ENCODE data around the gene AUTS2. TPM values are rescaled to one million over a fixed set of nuclear protein-coding genes. Genes with fewer than 3 reads are reported as not detected.

AUTS2 gene
- total and polyA plus RNA-seq, 4 donors: 4.9 to 24.4 (median 7.0) TPM

- Histone ChIP-seq H3K27me3 (ENCODE audit: control insufficient read depth in 4 of 4, insufficient read depth in 4 of 4, low read length in 3 of 4) (no peaks in the 10 kb centered on the region), H3K4me1 (ENCODE audit: control insufficient read depth in 4 of 4, insufficient read depth in 4 of 4, low read length in 3 of 4) (no peaks in the 10 kb centered on the region), H3K27ac (ENCODE audit: low read depth in 1 of 2, low read length in 2 of 2) (no peak overlapping the region), H3K4me3 (ENCODE audit: low read depth in 1 of 3, low read length in 3 of 3) (no peak overlapping the region), H3K9ac (ENCODE audit: low read depth in 1 of 2, low read length in 2 of 2) (no peak overlapping the region), H3K9me3 (ENCODE audit: control insufficient read depth in 4 of 4, low read length in 3 of 4) (no peaks in the 10 kb centered on the region), H3K36me3 (ENCODE audit: control insufficient read depth in 4 of 4, insufficient read depth in 3 of 4, low read depth in 1 of 4, low read length in 3 of 4) (no peaks in the 10 kb centered on the region)
- DNase-seq (ENCODE audit: low spot score): no peak
- WGBS: 65% methylated on average over 3 of the region's 3 CpGs
- TF ChIP-seq EGR1 (IDR thresholded peaks at IDR 0.05; ENCODE audit: low read depth in 2 of 2) (no peak), RXRA (IDR thresholded peaks at IDR 0.05) (no peak), TAF1 (conservative IDR thresholded peaks at IDR 0.05) (no peak), HNF4A (conservative IDR thresholded peaks at IDR 0.05) (no peak), NR2F2 (IDR thresholded peaks at IDR 0.05) (peak; percentile 64), RAD21 (IDR thresholded peaks at IDR 0.05) (peak in 1 of 2 donors; percentile 27)
Observed at GRCh38 chr7:69643708-69644445, 45.6 kb downstream of the AUTS2 start.

GRCh38 chr7:69645683-69646082, 47.4 kb downstream of the AUTS2 start:
- H3K27me3 ChIP-seq (ENCODE audit: control insufficient read depth in 4 of 4, insufficient read depth in 4 of 4, low read length in 3 of 4): no peaks in the 10 kb centered on the region
- no peak for TF ChIP-seq FOXA2 (IDR thresholded peaks at IDR 0.05)
- no peak for TF ChIP-seq NR2F2 (IDR thresholded peaks at IDR 0.05)
- TF ChIP-seq ZBTB33 (IDR thresholded peaks at IDR 0.05): no peak
- TF ChIP-seq CTCF (IDR thresholded peaks at IDR 0.05; ENCODE audit: low read depth, low read length, missing input control): no peak
- no peak for TF ChIP-seq TAF1 (conservative IDR thresholded peaks at IDR 0.05)
- TF ChIP-seq GABPA (IDR thresholded peaks at IDR 0.05 in 1 of 2, conservative IDR thresholded peaks at IDR 0.05 in 1 of 2): no peak
- no peak for TF ChIP-seq HNF4G (IDR thresholded peaks at IDR 0.05)
- TF ChIP-seq EGR1 (IDR thresholded peaks at IDR 0.05; ENCODE audit: low read depth in 2 of 2): no peak
- no peak for TF ChIP-seq SP1 (IDR thresholded peaks at IDR 0.05)
- TF ChIP-seq YY1 (IDR thresholded peaks at IDR 0.05): no peak
- TF ChIP-seq JUND (IDR thresholded peaks at IDR 0.05): no peak
- no peak for TF ChIP-seq REST (IDR thresholded peaks at IDR 0.05)
- no peak for TF ChIP-seq ATF3 (IDR thresholded peaks at IDR 0.05)
- TF ChIP-seq RAD21 (IDR thresholded peaks at IDR 0.05): no peak
- TF ChIP-seq RXRA (IDR thresholded peaks at IDR 0.05): no peak
- no peak for TF ChIP-seq FOXA1 (IDR thresholded peaks at IDR 0.05)
- TF ChIP-seq HNF4A (conservative IDR thresholded peaks at IDR 0.05): no peak
- no peak for TF ChIP-seq MAX (IDR thresholded peaks at IDR 0.05)
- no peak overlapping the region for H3K27ac ChIP-seq (ENCODE audit: low read depth in 1 of 2, low read length in 2 of 2)
- H3K36me3 ChIP-seq (ENCODE audit: control insufficient read depth in 4 of 4, insufficient read depth in 3 of 4, low read depth in 1 of 4, low read length in 3 of 4): no peaks in the 10 kb centered on the region
- no peaks in the 10 kb centered on the region for H3K4me1 ChIP-seq (ENCODE audit: control insufficient read depth in 4 of 4, insufficient read depth in 4 of 4, low read length in 3 of 4)
- H3K9ac ChIP-seq (ENCODE audit: low read depth in 1 of 2, low read length in 2 of 2): no peak overlapping the region
- WGBS: 75% methylated on average over 4 of the region's 4 CpGs
- H3K9me3 ChIP-seq (ENCODE audit: control insufficient read depth in 4 of 4, low read length in 3 of 4): no peaks in the 10 kb centered on the region
- no peak for DNase-seq (ENCODE audit: low spot score)
- H3K4me3 ChIP-seq (ENCODE audit: low read depth in 1 of 3, low read length in 3 of 3): no peak overlapping the region
